ENCODE data around the gene DBF4.

Gene DBF4

DNA sequence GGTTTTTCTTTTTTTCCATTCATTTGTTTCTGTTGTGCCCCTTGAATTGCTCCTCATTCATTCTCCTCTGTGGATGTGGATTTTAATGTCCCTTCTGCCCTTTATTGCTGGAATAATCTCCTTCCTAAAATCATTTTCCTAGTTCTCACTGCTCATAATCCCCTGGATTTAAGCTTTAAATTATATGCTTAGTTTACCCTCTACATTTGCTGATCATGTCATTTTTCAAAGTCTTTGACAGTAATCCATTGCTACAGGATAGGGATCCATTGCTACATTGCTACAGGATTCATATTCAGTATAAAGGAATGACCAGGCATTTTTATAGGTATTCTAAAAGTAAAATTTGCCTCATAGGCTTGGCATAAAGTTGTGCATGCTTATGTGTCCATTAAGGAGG, 72.1 kb downstream of the DBF4 start:
- no peak for DNase-seq (ENCODE audit: low read depth, low spot score)

Measured in astrocyte of the hippocampus (primary cell).